GM12801 (cell line): ENCODE results near the gene SEMG2.

Source experiments
- CTCF ChIP-seq: IDR thresholded peaks from one replicate; pipeline ENCODE4 v1.5.1; 2011; ENCODE audit warnings: control low read depth; ENCODE audit not compliant: insufficient read length; ENCODE audit errors: extremely low read depth

SEMG2 gene

GRCh38 chr20:45266977-45267376 lies 45.8 kb downstream of the SEMG2 start:
- no peak for TF ChIP-seq CTCF

- TF ChIP-seq CTCF, result no peak
These were observed 47.4 kb downstream of the SEMG2 start for GRCh38 chr20:45268531-45268930.

- TF ChIP-seq CTCF, result no peak
These were observed 47.9 kb downstream of the SEMG2 start for GRCh38 chr20:45269056-45269455.

- no peak for TF ChIP-seq CTCF
These were observed 48.6 kb downstream of the SEMG2 start for GRCh38 chr20:45269754-45270270.
